IMR-90 (cell line): ENCODE data around the gene SEPTIN5. TPM values are rescaled to one million over a fixed set of nuclear protein-coding genes. Genes with fewer than 3 reads are reported as not detected.
A peak's percentile ranks its signal among the peaks of the same experiment; 100 is the strongest.

Experiments
- ATAC-seq: fragments of 200-7000 bp; cut with Tn5 transposase; 2 replicates; pipeline ENCODE4 v1.9.1; 2020; ENCODE audit warnings: low read depth, mild to moderate bottlenecking, moderate library complexity
- BruUV-seq: library from RNA; stranded (reverse); fragments of 400-500 nt; replicated peaks from 2 replicates; lab custom pipeline; 2021; lab: Mats Ljungman, UMichigan
- CTCF ChIA-PET: fragments of 300-600 bp; formaldehyde crosslinking; extraction: SDS; loops from one replicate; lab custom pipeline; 2021; ENCODE audit warnings: antibody characterized with exemption; lab: Yijun Ruan, JAX
- POLR2A ChIA-PET: fragments of 300-600 bp; sonication (Branson Sonifier 250); formaldehyde crosslinking; loops from one replicate; lab custom pipeline; 2022; ENCODE audit warnings: antibody characterized with exemption; ENCODE audit not compliant: unreplicated experiment; lab: Charles Lee
- DNase-seq: peaks from one replicate; pipeline ENCODE4 v3.0.0; 2013
- H2AFZ ChIP-seq: replicated peaks from 2 replicates; pipeline ENCODE3; 2013; ENCODE audit warnings: low read length, mild to moderate bottlenecking; ENCODE audit not compliant: poor library complexity
- H2AK5ac ChIP-seq: 2 replicates; pipeline ENCODE4 v1.6.1; 2013; ENCODE audit warnings: low read depth, low read length, inconsistent platforms
- H2AK9ac ChIP-seq: replicated peaks from 2 replicates; pipeline ENCODE3; 2013; ENCODE audit warnings: mild to moderate bottlenecking, low read depth, low read length, moderate library complexity; ENCODE audit not compliant: poor library complexity
- H2BK120ac ChIP-seq: 2 replicates; pipeline ENCODE4 v1.6.1; 2013; ENCODE audit warnings: low read depth, low read length, inconsistent platforms
- H2BK15ac ChIP-seq: 3 replicates; pipeline ENCODE4 v1.6.1; 2013; ENCODE audit warnings: low read depth, low read length, inconsistent platforms
- H2BK20ac ChIP-seq: 2 replicates; pipeline ENCODE4 v1.6.1; 2013; ENCODE audit warnings: low read depth, mild to moderate bottlenecking, inconsistent platforms, low read length, moderate library complexity
- H2BK5ac ChIP-seq: 2 replicates; pipeline ENCODE4 v1.6.1; 2013; ENCODE audit warnings: mild to moderate bottlenecking, low read depth, low read length, inconsistent platforms; ENCODE audit not compliant: poor library complexity, severe bottlenecking
- H3K14ac ChIP-seq: replicated peaks from 2 replicates; pipeline ENCODE4 v1.6.1; 2013; ENCODE audit warnings: low read depth, low read length, inconsistent platforms
- H3K18ac ChIP-seq: 2 replicates; pipeline ENCODE4 v1.6.1; 2013; ENCODE audit warnings: low read depth, low read length, control low read depth
- H3K23ac ChIP-seq: 2 replicates; pipeline ENCODE4 v1.6.1; 2013; ENCODE audit warnings: low read depth, low read length, inconsistent platforms
- H3K27ac ChIP-seq: 2 replicates; pipeline ENCODE4 v1.5.1; 2013; ENCODE audit warnings: mild to moderate bottlenecking, control low read depth, low read length; ENCODE audit not compliant: insufficient read depth
- H3K27me3 ChIP-seq: 2 replicates; pipeline ENCODE4 v1.6.1; 2013; ENCODE audit warnings: low read length; ENCODE audit not compliant: control insufficient read depth, insufficient read depth
- H3K36me3 ChIP-seq: 2 replicates; pipeline ENCODE4 v1.6.1; 2013; ENCODE audit warnings: low read length, mixed read lengths; ENCODE audit not compliant: control insufficient read depth, insufficient read depth
- H3K4ac ChIP-seq: 2 replicates; pipeline ENCODE4 v1.6.1; 2013; ENCODE audit warnings: low read depth, low read length, inconsistent platforms
- H3K4me1 ChIP-seq: 2 replicates; pipeline ENCODE4 v1.6.1; 2013; ENCODE audit warnings: low read length, mixed read lengths; ENCODE audit not compliant: control insufficient read depth, insufficient read depth
- H3K4me2 ChIP-seq: 2 replicates; pipeline ENCODE4 v1.6.1; 2013; ENCODE audit warnings: low read depth, mild to moderate bottlenecking, control low read depth, low read length, moderate library complexity
- H3K4me3 ChIP-seq: 2 replicates; pipeline ENCODE4 v1.5.1; 2013; ENCODE audit warnings: low read depth, mild to moderate bottlenecking, control low read depth, low read length, moderate library complexity; ENCODE audit not compliant: insufficient read depth
- H3K56ac ChIP-seq: 2 replicates; pipeline ENCODE4 v1.6.1; 2013; ENCODE audit warnings: low read length, inconsistent platforms; ENCODE audit not compliant: insufficient read depth; ENCODE audit errors: extremely low read depth
- H3K79me1 ChIP-seq, 2 experiments: 2 replicates each; pipeline ENCODE4 v1.6.1; 2013; ENCODE audit warnings: low read length in 2 of 2, inconsistent platforms in 1 of 2, low read depth in 1 of 2
- H3K9ac ChIP-seq: 2 replicates; pipeline ENCODE4 v1.6.1; 2013; ENCODE audit warnings: low read depth, low read length, control low read depth
- H3K9me1 ChIP-seq: 2 replicates; pipeline ENCODE4 v1.6.1; 2013; ENCODE audit warnings: low read length, inconsistent platforms; ENCODE audit not compliant: insufficient read depth
- H3K9me3 ChIP-seq: 2 replicates; pipeline ENCODE4 v1.6.1; 2013; ENCODE audit warnings: low read length; ENCODE audit not compliant: control insufficient read depth, insufficient read depth
- H4K20me1 ChIP-seq: 2 replicates; pipeline ENCODE4 v1.6.1; 2013; ENCODE audit warnings: low read length, inconsistent platforms; ENCODE audit not compliant: insufficient read depth
- H4K5ac ChIP-seq: 2 replicates; pipeline ENCODE4 v1.6.1; 2013; ENCODE audit warnings: mild to moderate bottlenecking, low read depth, low read length, control low read depth
- H4K8ac ChIP-seq, 2 experiments: 2 replicates each; pipeline ENCODE4 v1.6.1; 2013; ENCODE audit warnings: low read depth in 2 of 2, low read length in 2 of 2, control low read depth in 1 of 2, inconsistent platforms in 1 of 2
- H4K91ac ChIP-seq: 2 replicates; pipeline ENCODE4 v1.6.1; 2013; ENCODE audit warnings: low read depth, low read length, inconsistent platforms; ENCODE audit not compliant: insufficient read depth
- FOS ChIP-seq: fragments of 150-350 bp; IDR thresholded peaks from 2 replicates; pipeline ENCODE4 v1.6.1; 2016; ENCODE audit warnings: low read depth, low read length
- RAD21 ChIP-seq: IDR thresholded peaks from 2 replicates; pipeline ENCODE4 v1.6.1; 2012; ENCODE audit warnings: low read length, improper control_type of control experiment
- SMC3 ChIP-seq: fragments of 150-350 bp; IDR thresholded peaks from 2 replicates; pipeline ENCODE4 v1.6.1; 2016; ENCODE audit warnings: low read depth, mild to moderate bottlenecking, antibody characterized with exemption, low read length, moderate library complexity
- WGBS, 2 experiments: methylation state at CpG; one replicate each; pipeline versions ENCODE4 v1.1.5 to v1.1.7; 2013; ENCODE audit warnings: missing lambda C conversion rate in 2 of 2; ENCODE audit not compliant: insufficient read length in 1 of 2; ENCODE audit errors: extremely low coverage in 2 of 2; 5-methylcytosine and 5-hydroxymethylcytosine counted together
- dilution Hi-C: fragments of 300-500 bp; cut with HindIII; formaldehyde crosslinking; loops from one replicate; pipeline ENCODE4 v1.14.3; 2018; ENCODE audit warnings: low sequenced_read_pairs; ENCODE audit not compliant: unreplicated experiment
- in situ Hi-C: fragments of 300-500 bp; cut with MboI; formaldehyde crosslinking; loops from 3 replicates; pipeline ENCODE4 v1.14.3; 2019; ENCODE audit warnings: low sequenced_read_pairs, inconsistent platforms, mixed read lengths
- intact Hi-C: fragments of 100-400 bp; cut with micrococcal nuclease; formaldehyde crosslinking; loops from 2 replicates; pipeline ENCODE4 v1.10.0; 2022
- polyA plus RNA-seq, 3 experiments: library from polyadenylated mRNA; depleted of rRNA; stranded (reverse); fragments of >200 nt; gene quantifications; 2 replicates each; pipeline ENCODE4 v1.2.3, GENCODE V29; 2012; ENCODE audit warnings: low replicate concordance in 1 of 3
- total RNA-seq: library from RNA; depleted of rRNA; stranded (reverse); fragments of >200 nt; gene quantifications from 2 replicates; pipeline ENCODE4 v1.2.3, GENCODE V29; 2012
- TF ChIP-seq, protein P1 (sequence below): conservative IDR thresholded peaks from 2 replicates; pipeline ENCODE4 v1.5.1; 2012; ENCODE audit warnings: mild to moderate bottlenecking, low read depth, low read length, improper control_type of control experiment

Gene SEPTIN5
- total and polyA plus RNA-seq, 2 of the 4 experiments (the other 2 are of a cell fraction) = 16.8 to 20.7 TPM

DNA sequence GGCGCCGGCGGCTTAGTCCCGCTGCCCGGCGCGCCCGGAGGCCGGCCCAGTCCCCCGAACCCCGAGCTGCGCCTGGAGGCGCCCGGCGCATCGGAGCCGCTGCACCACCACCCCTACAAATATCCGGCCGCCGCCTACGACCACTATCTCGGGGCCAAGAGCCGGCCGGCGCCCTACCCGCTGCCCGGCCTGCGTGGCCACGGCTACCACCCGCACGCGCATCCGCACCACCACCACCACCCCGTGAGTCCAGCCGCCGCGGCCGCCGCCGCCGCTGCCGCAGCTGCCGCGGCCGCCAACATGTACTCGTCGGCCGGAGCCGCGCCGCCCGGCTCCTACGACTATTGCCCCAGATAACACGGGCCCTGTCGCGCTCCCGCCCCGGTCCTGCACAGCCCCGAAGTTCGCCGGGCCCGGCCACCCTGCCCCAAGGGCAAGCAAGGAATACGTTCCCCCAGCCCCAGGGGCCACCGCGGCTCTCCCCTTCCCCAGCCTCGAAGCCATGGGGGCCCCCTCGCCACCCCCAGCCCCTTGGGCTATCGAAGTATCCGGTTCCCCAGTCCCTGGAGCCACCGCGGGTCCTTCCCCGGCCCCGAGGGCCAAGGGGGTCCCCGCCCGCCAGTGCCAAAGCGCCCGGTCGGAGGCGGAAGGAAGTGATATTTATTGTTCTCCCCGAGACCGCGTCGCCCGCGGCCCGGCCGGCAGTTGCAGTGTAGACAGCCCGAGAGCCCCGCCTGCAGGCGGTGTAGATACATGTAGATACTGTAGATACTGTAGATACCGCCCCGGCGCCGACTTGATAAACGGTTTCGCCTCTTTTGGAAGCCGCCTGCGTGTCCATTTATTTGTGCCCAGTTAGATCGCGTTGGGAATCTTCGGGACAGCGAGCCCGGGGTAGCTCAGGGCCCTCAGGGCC, 52.5 kb downstream of the SEPTIN5 start:
- DNase-seq (no peak), ATAC-seq (peak; percentile 64)
- Histone ChIP-seq H4K20me1 (no peaks in the 10 kb centered on the region), H2AFZ (peak overlapping the region; percentile 26), H3K18ac (no peak overlapping the region), H2BK15ac (no peak overlapping the region), H2BK5ac (no peak overlapping the region), H3K56ac (no peak overlapping the region), H3K79me1 (no peaks in the 10 kb centered on the region), H3K9ac (no peak overlapping the region), H3K4me3 (peak overlapping the region; percentile 24; the same call in 1 of the 2 replicates), H2BK20ac (no peak overlapping the region), H3K4me1 (no peaks in the 10 kb centered on the region), H2BK120ac (no peak overlapping the region), H2AK5ac (no peak overlapping the region), H3K4ac (no peak overlapping the region), H3K27me3 (peaks cover 98% of the 10 kb centered on the region), H3K36me3 (no peaks in the 10 kb centered on the region), H3K27ac (no peak overlapping the region), H3K9me3 (peaks cover 4% of the 10 kb centered on the region; the same call in 1 of the 2 replicates), H3K23ac (no peak overlapping the region), H3K4me2 (no peak overlapping the region; the same call in 1 of the 2 replicates), H4K8ac (no peak overlapping the region), H4K91ac (no peak overlapping the region), H2AK9ac (no peak overlapping the region), H3K9me1 (no peaks in the 10 kb centered on the region), H4K5ac (no peak overlapping the region), H3K14ac (no peak overlapping the region)
- WGBS, 2 experiments = 2% methylated on average over 35 of the region's 103 CpGs; no CpG with 5 or more reads in 1 of the 2 experiments
- ChIA-PET CTCF (no interaction called here), POLR2A (no interaction called here)
- dilution Hi-C loops = no loop called here
- TF ChIP-seq FOS = no peak
- TF ChIP-seq, protein P1, sequence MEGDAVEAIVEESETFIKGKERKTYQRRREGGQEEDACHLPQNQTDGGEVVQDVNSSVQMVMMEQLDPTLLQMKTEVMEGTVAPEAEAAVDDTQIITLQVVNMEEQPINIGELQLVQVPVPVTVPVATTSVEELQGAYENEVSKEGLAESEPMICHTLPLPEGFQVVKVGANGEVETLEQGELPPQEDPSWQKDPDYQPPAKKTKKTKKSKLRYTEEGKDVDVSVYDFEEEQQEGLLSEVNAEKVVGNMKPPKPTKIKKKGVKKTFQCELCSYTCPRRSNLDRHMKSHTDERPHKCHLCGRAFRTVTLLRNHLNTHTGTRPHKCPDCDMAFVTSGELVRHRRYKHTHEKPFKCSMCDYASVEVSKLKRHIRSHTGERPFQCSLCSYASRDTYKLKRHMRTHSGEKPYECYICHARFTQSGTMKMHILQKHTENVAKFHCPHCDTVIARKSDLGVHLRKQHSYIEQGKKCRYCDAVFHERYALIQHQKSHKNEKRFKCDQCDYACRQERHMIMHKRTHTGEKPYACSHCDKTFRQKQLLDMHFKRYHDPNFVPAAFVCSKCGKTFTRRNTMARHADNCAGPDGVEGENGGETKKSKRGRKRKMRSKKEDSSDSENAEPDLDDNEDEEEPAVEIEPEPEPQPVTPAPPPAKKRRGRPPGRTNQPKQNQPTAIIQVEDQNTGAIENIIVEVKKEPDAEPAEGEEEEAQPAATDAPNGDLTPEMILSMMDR = peak; percentile 30; the same call in 1 of the 2 replicates
- TF ChIP-seq RAD21 = peak; percentile 22; the same call in 1 of the 2 replicates
- TF ChIP-seq SMC3 = 0 out of 2 replicates have a peak, but pooled peaks have one; percentile 13
- in situ Hi-C loops = no loop called here
- intact Hi-C loops = no loop called here
- BruUV-seq = no TSS peak
